GM12892 (cell line): ENCODE measurements around the gene PDGFRB.

Experiments
- POLR2A ChIP-seq: IDR thresholded peaks from 2 replicates; pipeline ENCODE4 v1.6.1; 2011; ENCODE audit warnings: low read depth, low read length, control low read depth
- POLR2AphosphoS5 ChIP-seq: IDR thresholded peaks from 2 replicates; pipeline ENCODE4 v1.6.1; 2011; ENCODE audit warnings: low read depth, low read length, control low read depth
- TAF1 ChIP-seq: IDR thresholded peaks from 2 replicates; pipeline ENCODE4 v1.6.1; 2011; ENCODE audit warnings: low read depth, mild to moderate bottlenecking, control low read depth, low read length, borderline replicate concordance

DNA sequence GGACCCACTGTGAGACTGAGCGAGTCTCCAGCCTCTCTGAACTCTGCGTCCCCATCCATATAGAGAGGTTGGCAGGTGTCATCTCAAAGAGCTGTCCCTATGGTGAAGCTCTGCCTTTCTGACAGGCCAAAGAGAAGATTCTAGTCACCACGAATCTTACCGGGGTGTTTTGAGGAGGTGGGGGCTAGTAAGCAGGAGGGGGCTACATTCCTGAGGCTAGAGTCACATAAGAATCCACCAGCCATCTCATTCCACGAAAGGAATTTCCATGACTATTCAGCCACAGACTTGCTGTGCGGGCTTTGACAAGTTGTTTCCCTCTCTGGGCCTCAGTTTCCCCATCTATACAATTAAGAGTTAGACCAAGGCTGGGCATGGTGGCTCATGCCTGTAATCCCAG is 16.3 kb downstream of the PDGFRB start:
- TF ChIP-seq POLR2A (no peak), POLR2AphosphoS5 (no peak), TAF1 (no peak)
